T-cell (primary cell): Measurements from ENCODE around the gene L3MBTL3. TPM values are rescaled to one million over a fixed set of nuclear protein-coding genes. Genes with fewer than 3 reads are reported as not detected.

ENCODE experiments used
- ATAC-seq, 4 experiments: fragments of 200-7000 bp in 3 of 4; fragments of 150-1000 bp in 1 of 4; cut with Tn5 transposase; replicated peaks in 1 of 4; 1 replicate in 3 of 4; 2 replicates in 1 of 4; pipeline ENCODE4 v1.10.0; 2021; ENCODE audit warnings: moderate library complexity in 3 of 4, mild to moderate bottlenecking in 2 of 4, moderate number of reproducible peaks in 1 of 4
- CTCF ChIA-PET, 2 donors: fragments of 300-600 bp; sonication (Branson Sonifier 250); formaldehyde crosslinking; loops; one replicate each; lab custom pipeline; 2022; ENCODE audit warnings: antibody characterized with exemption in 2 of 2; lab: Charles Lee
- POLR2A ChIA-PET, 2 donors: fragments of 300-600 bp; sonication (Branson Sonifier 250); formaldehyde crosslinking; loops; one replicate each; lab custom pipeline; 2022; ENCODE audit warnings: antibody characterized with exemption in 2 of 2; lab: Charles Lee
- DNase-seq, 35 experiments: peaks; one replicate each; pipeline versions ENCODE4 v3.0.0 to v3.0.0-alpha.2; 2013 to 2023
- H3K27ac ChIP-seq: one replicate; pipeline ENCODE4 v1.5.1; 2013; ENCODE audit warnings: low read length
- H3K27me3 ChIP-seq, 2 experiments: replicated peaks in 1 of 2; 1 replicate in 1 of 2; 2 replicates in 1 of 2; pipeline versions ENCODE4 v1.6.1 to v1.7.0; 2013; ENCODE audit warnings: low read length in 1 of 2, mixed read lengths in 1 of 2; ENCODE audit not compliant: control insufficient read depth in 2 of 2, insufficient read depth in 2 of 2; ENCODE audit errors: extremely low read depth in 1 of 2
- H3K36me3 ChIP-seq, 2 donors: 1 replicate in 1 of 2; 2 replicates in 1 of 2; pipeline versions ENCODE4 v1.6.1 to v1.7.0; 2013; ENCODE audit warnings: low read length in 1 of 2; ENCODE audit not compliant: control insufficient read depth in 2 of 2, insufficient read depth in 1 of 2; ENCODE audit errors: extremely low read depth in 1 of 2
- H3K4me1 ChIP-seq, 2 experiments: 1 replicate in 1 of 2; 2 replicates in 1 of 2; pipeline versions ENCODE4 v1.6.1 to v1.7.0; 2013; ENCODE audit warnings: low read length in 2 of 2, mixed read lengths in 1 of 2; ENCODE audit not compliant: insufficient read depth in 2 of 2, control insufficient read depth in 1 of 2; ENCODE audit errors: extremely low read depth in 1 of 2
- H3K4me3 ChIP-seq, 2 donors: 1 replicate in 1 of 2; 2 replicates in 1 of 2; pipeline versions ENCODE4 v1.5.1 to v1.7.0; 2013; ENCODE audit warnings: mild to moderate bottlenecking in 2 of 2, low read length in 1 of 2, moderate library complexity in 1 of 2; ENCODE audit not compliant: control insufficient read depth in 1 of 2; ENCODE audit errors: extremely low read depth in 1 of 2
- H3K9me3 ChIP-seq: 2 replicates; pipeline ENCODE4 v1.7.0; 2013
- H3K27ac Mint-ChIP-seq, 2 donors: one replicate each; pipeline ENCODE4 v1.8.0; 2020 to 2021; ENCODE audit warnings: mild to moderate bottlenecking in 2 of 2, mixed read lengths in 2 of 2
- H3K27me3 Mint-ChIP-seq, 2 donors: one replicate each; pipeline ENCODE4 v1.8.0; 2021 to 2022; ENCODE audit warnings: mixed read lengths in 2 of 2
- H3K36me3 Mint-ChIP-seq: one replicate; pipeline ENCODE4 v1.8.0; 2021; ENCODE audit warnings: mixed read lengths
- H3K4me1 Mint-ChIP-seq, 3 donors: one replicate each; pipeline ENCODE4 v1.8.0; 2020 to 2022; ENCODE audit warnings: mixed read lengths in 3 of 3, mild to moderate bottlenecking in 1 of 3
- H3K4me3 Mint-ChIP-seq, 3 donors: one replicate each; pipeline ENCODE4 v1.8.0; 2020 to 2022; ENCODE audit warnings: mild to moderate bottlenecking in 3 of 3, mixed read lengths in 3 of 3, moderate library complexity in 3 of 3
- H3K9me3 Mint-ChIP-seq, 3 donors: one replicate each; pipeline ENCODE4 v1.8.0; 2020 to 2022; ENCODE audit warnings: mixed read lengths in 3 of 3
- WGBS: methylation state at CpG from one replicate; pipeline ENCODE4 v1.1.5; 2013; ENCODE audit warnings: missing lambda C conversion rate; ENCODE audit not compliant: insufficient coverage; 5-methylcytosine and 5-hydroxymethylcytosine counted together
- total RNA-seq, 35 experiments: library from RNA in 6 of 35; stranded (reverse) in 6 of 35; fragments of 120-200 nt in 1 of 35; gene quantifications; one replicate each; pipeline versions ENCODE4 v1.2.1 to v1.2.4 and lab custom pipeline; 2013 to 2026

The L3MBTL3 gene
- total RNA-seq, 5 donors from 2014 or later (not counting 1 experiment from before 2014, with no cell fraction given) = 22.5 to 52.8 (median 30.4) TPM

DNA sequence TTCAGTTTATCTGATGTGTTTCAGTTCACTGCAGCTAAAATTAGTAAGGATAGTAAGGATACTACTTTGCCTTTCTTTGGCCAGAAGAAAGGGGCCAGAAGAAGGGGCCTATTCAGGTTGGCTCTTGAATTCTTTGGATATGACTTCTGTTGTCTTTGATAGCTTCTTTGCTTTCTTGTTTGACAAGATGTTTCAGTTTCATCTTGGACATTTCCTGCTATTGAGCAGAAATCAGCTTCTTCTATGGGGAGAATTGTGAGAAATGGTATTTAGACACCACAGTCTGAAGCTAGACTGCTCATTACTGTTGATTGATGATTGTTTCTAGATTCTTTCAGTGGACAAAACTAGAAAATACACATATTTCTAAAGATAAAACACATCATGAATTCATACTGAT is 23.2 kb downstream of the L3MBTL3 start:
- Histone ChIP-seq H3K36me3 (peaks cover 0 to 11% of the 10 kb centered on the region in 2 donors), H3K27me3 (no peaks in the 10 kb centered on the region), H3K4me3 (no peak overlapping the region), H3K27ac (no peak overlapping the region), H3K9me3 (no peaks in the 10 kb centered on the region), H3K4me1 (no peaks in the 10 kb centered on the region)
- ChIA-PET CTCF (interaction anchor here in 1 of 2 donors (0.6 kb wide), 1 partner anchor 93 kb away, joined by 10 read pairs; no protein-coding TSS in a partner anchor), POLR2A (no interaction called here)
- DNase-seq (no peak), ATAC-seq (no peak)
- Mint-ChIP-seq H3K27me3 (no peaks in the 10 kb centered on the region), H3K4me1 (peaks cover 45 to 51% (median 49%) of the 10 kb centered on the region in 3 donors), H3K36me3 (peaks cover 45% of the 10 kb centered on the region), H3K9me3 (no peaks in the 10 kb centered on the region), H3K4me3 (no peak overlapping the region), H3K27ac (no peak overlapping the region)

DNA sequence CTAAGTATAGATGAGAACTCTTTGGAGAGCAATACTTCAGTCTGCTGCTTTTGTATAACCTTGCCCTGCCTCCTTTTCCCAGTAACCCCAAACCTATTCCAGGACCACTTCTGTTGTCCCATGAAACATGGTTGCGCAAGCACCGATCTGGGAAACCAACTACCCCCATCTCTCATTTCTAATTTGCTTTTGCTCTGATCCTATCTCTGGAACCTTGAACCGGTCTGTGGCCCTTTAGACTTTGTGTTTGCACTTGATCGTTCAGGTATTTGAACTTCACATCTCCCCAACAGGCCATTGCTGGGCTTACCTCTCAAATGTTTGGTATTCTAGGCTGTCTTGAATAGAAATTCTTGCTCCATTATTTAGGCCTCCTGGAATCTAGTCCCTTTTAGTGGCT is 25.0 kb downstream of the L3MBTL3 start:
- Mint-ChIP-seq H3K27ac (no peak overlapping the region), H3K9me3 (no peaks in the 10 kb centered on the region), H3K4me1 (peaks cover 37 to 41% (median 40%) of the 10 kb centered on the region in 3 donors), H3K4me3 (no peak overlapping the region), H3K27me3 (no peaks in the 10 kb centered on the region), H3K36me3 (peaks cover 44% of the 10 kb centered on the region)
- WGBS = 95% methylated on average over 2 of the region's 4 CpGs
- H3K4me3 ChIP-seq = no peak overlapping the region
- H3K27ac ChIP-seq = no peak overlapping the region
- H3K36me3 ChIP-seq = peaks cover 0 to 11% of the 10 kb centered on the region in 2 donors
- ATAC-seq (no peak), DNase-seq (no peak)
- ChIA-PET CTCF (interaction anchor here in 1 of 2 donors (1.1 kb wide), 1 partner anchor 1571 kb away, joined by 3 read pairs; no protein-coding TSS in a partner anchor), POLR2A (no interaction called here)
- no peaks in the 10 kb centered on the region for H3K27me3 ChIP-seq
- no peaks in the 10 kb centered on the region for H3K9me3 ChIP-seq
- H3K4me1 ChIP-seq = no peaks in the 10 kb centered on the region

DNA sequence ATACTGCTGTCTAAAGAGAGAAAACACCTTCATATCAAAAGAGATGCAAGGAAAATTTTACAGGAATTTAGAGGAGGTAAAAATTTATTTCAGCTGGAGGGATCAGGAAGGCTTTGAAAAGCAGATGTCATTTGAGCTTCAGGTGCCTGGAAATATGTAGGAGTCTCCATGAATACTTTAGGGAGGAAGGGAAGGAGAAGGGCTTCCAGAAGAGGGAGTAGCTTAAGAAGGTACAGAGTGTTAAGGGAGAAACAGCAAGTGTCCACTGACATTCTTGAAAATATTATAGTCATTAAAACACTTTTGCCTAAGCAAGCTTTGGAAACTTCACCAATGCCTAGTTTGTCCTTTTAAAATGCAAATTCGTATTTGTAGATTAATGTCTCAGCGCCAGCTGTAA is 27.2 kb downstream of the L3MBTL3 start:
- no peak overlapping the region for H3K4me3 ChIP-seq
- H3K27ac Mint-ChIP-seq = no peak overlapping the region
- no peaks in the 10 kb centered on the region for H3K27me3 Mint-ChIP-seq
- no peak overlapping the region for H3K27ac ChIP-seq
- no peaks in the 10 kb centered on the region for H3K9me3 Mint-ChIP-seq
- H3K36me3 ChIP-seq = peaks cover 0 to 26% of the 10 kb centered on the region in 2 donors
- WGBS = no CpG with 5 or more reads among the region's 2 CpGs
- H3K4me3 Mint-ChIP-seq = no peak overlapping the region
- peaks cover 58% of the 10 kb centered on the region for H3K36me3 Mint-ChIP-seq
- no peak for DNase-seq
- no peak for ATAC-seq
- H3K27me3 ChIP-seq = no peaks in the 10 kb centered on the region
- CTCF ChIA-PET = interaction anchor here in 1 of 2 donors (1.2 kb wide), 1 partner anchor 24 kb away, joined by 4 read pairs; no protein-coding TSS in a partner anchor
- H3K4me1 ChIP-seq = no peaks in the 10 kb centered on the region
- H3K4me1 Mint-ChIP-seq = peaks cover 25 to 27% (median 27%) of the 10 kb centered on the region in 3 donors
- H3K9me3 ChIP-seq = no peaks in the 10 kb centered on the region
- POLR2A ChIA-PET = no interaction called here

DNA sequence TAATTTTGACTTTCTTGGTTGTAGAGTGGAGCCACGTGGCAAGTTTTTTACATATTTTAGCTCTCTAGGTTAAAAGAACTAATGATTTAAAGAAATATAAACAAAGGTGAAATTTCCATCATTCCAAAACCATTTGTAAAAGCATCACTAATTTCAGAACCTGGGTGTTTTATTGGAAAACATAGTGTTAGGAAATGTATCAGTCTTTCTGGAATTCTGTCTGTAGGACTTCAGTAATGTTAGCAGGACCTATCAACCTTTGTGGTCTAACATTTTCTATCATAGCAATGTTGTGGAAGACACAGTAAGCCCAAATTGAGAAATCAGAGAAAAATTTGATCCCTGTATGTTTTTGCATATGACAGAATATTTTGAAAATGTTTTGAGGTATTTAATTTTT is 28.3 kb downstream of the L3MBTL3 start:
- DNase-seq = no peak
- Mint-ChIP-seq H3K9me3 (no peaks in the 10 kb centered on the region), H3K27me3 (no peaks in the 10 kb centered on the region), H3K4me3 (no peak overlapping the region), H3K27ac (no peak overlapping the region), H3K4me1 (peaks cover 15 to 18% (median 17%) of the 10 kb centered on the region in 3 donors), H3K36me3 (peaks cover 56% of the 10 kb centered on the region)
- no peak overlapping the region for H3K27ac ChIP-seq
- POLR2A ChIA-PET = no interaction called here
- H3K4me1 ChIP-seq = no peaks in the 10 kb centered on the region
- no peak overlapping the region for H3K4me3 ChIP-seq
- CTCF ChIA-PET = interaction anchor here in 1 of 2 donors (1.0 to 1.4 kb wide), 3 partner anchors 9 to 236 kb away, joined by 3 to 5 read pairs (median 4); no protein-coding TSS in a partner anchor
- peaks cover 6 to 35% of the 10 kb centered on the region in 2 donors for H3K36me3 ChIP-seq
- no CpG with 5 or more reads among the region's 1 CpG for WGBS
- H3K9me3 ChIP-seq = no peaks in the 10 kb centered on the region
- no peak for ATAC-seq
- H3K27me3 ChIP-seq = no peaks in the 10 kb centered on the region

DNA sequence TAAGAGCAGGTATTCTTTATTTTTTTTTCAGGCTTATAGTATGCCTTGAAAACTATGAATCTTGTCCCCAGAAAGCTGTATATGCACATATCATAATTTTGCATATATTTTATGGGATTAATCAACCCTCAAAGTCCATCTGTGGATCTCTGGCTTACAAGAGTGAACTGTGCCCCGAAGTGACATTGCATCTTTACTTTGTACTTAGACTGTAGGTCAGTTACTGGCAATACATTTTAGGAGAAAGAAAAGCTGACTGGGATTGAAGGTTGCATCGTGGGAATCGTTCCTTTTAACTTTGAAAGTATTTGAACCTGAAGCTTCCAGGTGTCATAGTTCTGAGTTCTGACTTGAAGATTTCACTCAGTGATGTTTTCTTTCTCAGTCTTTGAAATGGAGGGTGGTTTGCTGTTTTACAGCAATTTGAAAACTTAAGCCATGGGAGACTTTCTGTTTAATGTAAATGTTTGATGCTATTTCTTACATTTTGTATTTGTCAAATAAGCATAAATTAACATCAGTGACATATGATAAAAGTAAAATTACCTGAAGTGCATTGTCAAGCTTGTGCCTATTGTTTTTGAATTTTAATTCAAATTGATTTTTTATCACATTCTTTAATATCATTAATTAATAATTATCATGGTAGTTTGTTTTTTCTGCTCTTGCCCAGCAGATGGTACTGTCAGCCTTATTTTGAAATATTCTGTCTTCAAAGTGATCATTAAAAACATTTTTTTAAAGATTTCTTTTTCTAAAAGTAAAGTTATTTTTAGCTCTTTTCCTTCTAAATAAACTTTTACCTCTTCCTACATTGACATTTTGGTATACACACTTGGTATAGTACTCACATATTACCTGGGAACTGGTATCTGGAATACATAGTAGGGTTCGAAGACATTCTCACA is 29.0 kb downstream of the L3MBTL3 start:
- ChIA-PET CTCF (interaction anchor here (0.6 to 1.6 kb wide), 9 partner anchors 9 to 796 kb away, joined by 3 to 5 read pairs (median 4); no protein-coding TSS in a partner anchor), POLR2A (interaction anchor here in 1 of 2 donors (0.6 kb wide), 1 partner anchor 67 kb away, joined by 3 read pairs; no protein-coding TSS in a partner anchor)
- H3K27ac ChIP-seq = no peak overlapping the region
- Mint-ChIP-seq H3K27me3 (no peaks in the 10 kb centered on the region), H3K36me3 (peaks cover 60% of the 10 kb centered on the region), H3K27ac (no peak overlapping the region), H3K9me3 (no peaks in the 10 kb centered on the region), H3K4me3 (no peak overlapping the region), H3K4me1 (peaks cover 12 to 17% (median 16%) of the 10 kb centered on the region in 3 donors)
- H3K4me3 ChIP-seq = no peak overlapping the region
- peaks cover 6 to 41% of the 10 kb centered on the region in 2 donors for H3K36me3 ChIP-seq
- no peaks in the 10 kb centered on the region for H3K9me3 ChIP-seq
- DNase-seq = peak in 1 of 35 experiments; percentile 25
- 75% methylated on average over 3 of the region's 4 CpGs for WGBS
- H3K4me1 ChIP-seq = no peaks in the 10 kb centered on the region
- ATAC-seq = no peak
- no peaks in the 10 kb centered on the region for H3K27me3 ChIP-seq

DNA sequence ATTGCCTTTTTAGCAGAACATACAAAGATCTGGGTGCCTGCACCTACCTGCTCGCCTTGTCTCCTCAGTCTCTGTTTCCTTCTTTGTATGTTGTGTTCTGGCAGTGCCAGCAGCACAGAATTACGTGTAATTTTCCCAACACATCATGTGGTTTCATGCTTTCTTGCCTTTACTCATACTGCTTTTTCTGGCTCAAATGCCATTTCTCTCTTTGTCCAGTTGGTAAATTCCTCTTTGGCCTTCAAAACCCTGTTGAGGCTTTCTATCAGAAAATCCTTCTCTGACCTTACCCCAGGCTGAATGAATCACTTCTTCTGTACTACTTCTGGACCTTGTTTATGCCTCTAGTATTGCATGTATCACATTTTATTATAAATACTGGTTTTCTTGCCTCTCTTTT is 31.8 kb downstream of the L3MBTL3 start:
- no peaks in the 10 kb centered on the region for H3K4me1 ChIP-seq
- peaks cover 9 to 21% (median 18%) of the 10 kb centered on the region in 3 donors for H3K4me1 Mint-ChIP-seq
- peaks cover 6 to 65% of the 10 kb centered on the region in 2 donors for H3K36me3 ChIP-seq
- ChIA-PET POLR2A (no interaction called here), CTCF (no interaction called here)
- H3K27me3 Mint-ChIP-seq = no peaks in the 10 kb centered on the region
- H3K9me3 Mint-ChIP-seq = no peaks in the 10 kb centered on the region
- no peak overlapping the region for H3K4me3 ChIP-seq
- no peaks in the 10 kb centered on the region for H3K27me3 ChIP-seq
- no CpG with 5 or more reads among the region's 2 CpGs for WGBS
- H3K36me3 Mint-ChIP-seq = peaks cover 70% of the 10 kb centered on the region
- H3K9me3 ChIP-seq = no peaks in the 10 kb centered on the region
- ATAC-seq = no peak
- no peak overlapping the region for H3K27ac ChIP-seq
- DNase-seq = no peak
- no peak overlapping the region for H3K27ac Mint-ChIP-seq
- no peak overlapping the region for H3K4me3 Mint-ChIP-seq
